ENCODE results near the gene STAP2.

GRCh38 chr19:4380254-4380727 lies 41.7 kb upstream of the STAP2 start:
- TF ChIP-seq, protein P1, sequence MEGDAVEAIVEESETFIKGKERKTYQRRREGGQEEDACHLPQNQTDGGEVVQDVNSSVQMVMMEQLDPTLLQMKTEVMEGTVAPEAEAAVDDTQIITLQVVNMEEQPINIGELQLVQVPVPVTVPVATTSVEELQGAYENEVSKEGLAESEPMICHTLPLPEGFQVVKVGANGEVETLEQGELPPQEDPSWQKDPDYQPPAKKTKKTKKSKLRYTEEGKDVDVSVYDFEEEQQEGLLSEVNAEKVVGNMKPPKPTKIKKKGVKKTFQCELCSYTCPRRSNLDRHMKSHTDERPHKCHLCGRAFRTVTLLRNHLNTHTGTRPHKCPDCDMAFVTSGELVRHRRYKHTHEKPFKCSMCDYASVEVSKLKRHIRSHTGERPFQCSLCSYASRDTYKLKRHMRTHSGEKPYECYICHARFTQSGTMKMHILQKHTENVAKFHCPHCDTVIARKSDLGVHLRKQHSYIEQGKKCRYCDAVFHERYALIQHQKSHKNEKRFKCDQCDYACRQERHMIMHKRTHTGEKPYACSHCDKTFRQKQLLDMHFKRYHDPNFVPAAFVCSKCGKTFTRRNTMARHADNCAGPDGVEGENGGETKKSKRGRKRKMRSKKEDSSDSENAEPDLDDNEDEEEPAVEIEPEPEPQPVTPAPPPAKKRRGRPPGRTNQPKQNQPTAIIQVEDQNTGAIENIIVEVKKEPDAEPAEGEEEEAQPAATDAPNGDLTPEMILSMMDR (IDR thresholded peaks at IDR 0.05), result no peak
- TF ChIP-seq POLR2A (IDR thresholded peaks at IDR 0.05) (no peak), POLR2AphosphoS5 (IDR thresholded peaks at IDR 0.05) (no peak)

All from prostate gland (tissue), 2 donors.